ENCODE results near the gene NDUFA6.
"Not testable (repeated sequence)": the region's sequence is repeated elsewhere in the genome, so short reads cannot be mapped to it uniquely, and the experiment has no call there.

NDUFA6 gene

DNA sequence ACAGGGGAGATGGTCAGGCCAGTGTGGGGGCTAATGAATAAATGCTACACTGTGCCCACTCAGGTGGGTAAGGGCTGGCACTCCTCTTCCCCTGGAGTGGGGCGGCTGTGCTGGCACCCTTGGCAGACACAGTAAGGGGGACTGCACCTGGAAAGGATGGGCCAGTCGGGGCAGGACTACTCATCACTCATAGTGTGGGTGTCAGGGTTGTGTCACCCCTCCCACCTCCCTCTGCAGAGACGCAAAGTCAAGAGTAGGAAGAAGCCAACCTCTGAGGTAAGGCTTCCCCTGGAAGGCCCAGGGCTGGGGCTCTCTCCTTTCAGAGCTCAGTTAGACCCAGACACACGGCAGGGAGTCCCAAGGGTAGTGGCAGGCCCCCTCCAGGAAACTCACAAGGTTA lies 33.0 kb upstream of the NDUFA6 start:
- H3K9me3 Mint-ChIP-seq (ENCODE audit: low read depth); H3K27me3 Mint-ChIP-seq: not testable (repeated sequence)

DNA sequence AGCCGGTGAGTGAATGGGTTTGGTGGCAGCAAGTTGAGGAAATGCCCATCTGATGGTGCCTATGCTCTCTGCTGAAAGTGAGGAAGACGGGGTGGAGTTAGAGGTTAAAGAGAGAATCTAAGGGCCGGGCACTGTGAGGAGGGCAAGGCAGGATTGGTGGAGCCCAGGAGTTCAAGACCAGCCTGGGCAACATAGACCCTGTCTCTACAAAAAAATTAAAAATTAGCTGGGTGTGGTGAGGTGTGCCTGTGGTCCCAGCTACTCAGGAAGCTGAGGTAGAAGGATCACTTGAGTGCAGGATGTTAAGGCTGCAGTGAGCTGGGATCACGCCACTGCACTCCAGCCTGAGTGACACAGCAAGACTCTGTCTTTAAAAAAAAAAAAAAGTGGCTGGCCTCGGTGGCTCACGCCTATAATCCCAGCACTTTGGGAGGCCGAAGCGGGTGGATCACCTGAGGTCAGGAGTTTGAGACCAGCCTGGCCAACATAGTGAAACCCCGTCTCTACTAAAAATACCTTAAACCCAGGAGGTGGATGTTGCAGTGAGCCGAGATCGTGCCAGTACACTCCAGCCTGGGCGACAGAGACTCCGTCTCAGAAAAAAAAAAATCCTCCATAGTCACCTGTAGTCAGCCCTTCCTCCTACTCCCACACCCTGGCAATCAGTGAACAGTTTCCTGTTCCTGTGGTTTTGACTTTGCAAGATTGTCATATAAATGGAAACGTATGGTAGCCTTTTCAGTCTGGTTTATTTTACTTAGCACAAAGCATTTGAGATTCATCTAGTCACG lies 29.9 kb upstream of the NDUFA6 start:
- peak overlapping the region; percentile 88 for H3K27ac Mint-ChIP-seq
- not testable (repeated sequence) for H3K36me3 Mint-ChIP-seq; H3K9me3 Mint-ChIP-seq (ENCODE audit: low read depth); H3K27me3 Mint-ChIP-seq
- peak overlapping the region; percentile 80 for H3K4me3 Mint-ChIP-seq
- H3K4me1 Mint-ChIP-seq (ENCODE audit: low read depth), result peaks cover 35% of the 10 kb centered on the region

More for the DNA sequence above, 33.0 kb upstream of the NDUFA6 start:
- H3K36me3 Mint-ChIP-seq, H3K27ac Mint-ChIP-seq, H3K4me3 Mint-ChIP-seq: not testable (repeated sequence)
- peaks cover 35% of the 10 kb centered on the region for H3K4me1 Mint-ChIP-seq (ENCODE audit: low read depth)

DNA sequence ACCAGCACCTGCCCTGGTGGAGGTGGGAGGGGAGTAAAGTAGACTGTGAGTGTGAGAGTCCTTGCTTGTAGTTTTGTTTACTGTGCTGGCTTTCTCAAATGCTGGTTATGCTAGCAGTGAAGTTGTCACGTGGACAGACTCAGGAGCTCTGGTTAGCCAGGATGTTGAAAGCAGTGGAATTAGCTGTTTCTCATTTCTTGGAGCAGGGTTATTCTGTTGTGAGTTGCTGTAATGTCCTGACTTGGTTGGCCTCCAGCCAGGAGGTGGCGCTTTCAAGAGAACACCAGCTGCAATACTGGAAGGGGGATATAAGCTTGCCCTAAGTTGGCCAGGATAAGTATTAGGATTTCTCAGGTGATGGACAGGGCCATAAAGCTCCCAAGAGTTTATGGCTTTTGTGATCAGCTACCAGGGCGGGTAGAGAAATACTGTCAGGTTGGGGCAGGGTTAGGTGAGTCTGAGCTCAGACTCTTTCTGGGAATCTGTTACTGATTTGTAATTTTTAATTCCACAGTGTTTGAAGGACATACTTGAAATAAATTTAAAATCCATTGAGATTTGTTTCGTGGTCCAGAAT lies 26.4 kb upstream of the NDUFA6 start:
- Mint-ChIP-seq H3K36me3 (peaks cover 14% of the 10 kb centered on the region), H3K4me1 (ENCODE audit: low read depth) (peaks cover 30% of the 10 kb centered on the region), H3K4me3 (no peak overlapping the region), H3K27me3 (no peaks in the 10 kb centered on the region), H3K9me3 (ENCODE audit: low read depth) (peaks cover 3% of the 10 kb centered on the region), H3K27ac (no peak overlapping the region)

DNA sequence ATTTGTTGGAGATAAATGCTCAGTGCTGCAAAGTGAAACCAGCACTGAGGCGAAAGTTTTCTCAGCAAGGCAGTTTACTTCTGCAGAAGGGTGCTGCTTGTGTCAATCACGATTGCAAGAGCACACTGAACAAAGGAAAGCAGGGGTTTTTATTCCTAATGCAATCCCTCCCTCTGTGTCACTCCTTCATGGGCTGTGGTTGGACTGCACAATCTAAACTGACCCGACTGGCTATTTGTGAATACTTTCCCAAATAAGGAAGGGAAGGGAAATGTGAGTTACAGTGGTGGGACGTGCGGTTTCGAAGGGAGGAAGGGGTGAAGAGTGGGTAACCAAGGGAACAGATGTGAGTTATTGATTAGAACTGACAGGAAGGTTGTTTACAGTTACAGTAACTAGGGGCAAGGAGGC lies 24.9 kb upstream of the NDUFA6 start:
- peaks cover 16% of the 10 kb centered on the region for H3K4me1 Mint-ChIP-seq (ENCODE audit: low read depth)
- H3K4me3 Mint-ChIP-seq; H3K27me3 Mint-ChIP-seq; H3K27ac Mint-ChIP-seq; H3K9me3 Mint-ChIP-seq (ENCODE audit: low read depth): not testable (repeated sequence)
- H3K36me3 Mint-ChIP-seq, result peaks cover 14% of the 10 kb centered on the region

DNA sequence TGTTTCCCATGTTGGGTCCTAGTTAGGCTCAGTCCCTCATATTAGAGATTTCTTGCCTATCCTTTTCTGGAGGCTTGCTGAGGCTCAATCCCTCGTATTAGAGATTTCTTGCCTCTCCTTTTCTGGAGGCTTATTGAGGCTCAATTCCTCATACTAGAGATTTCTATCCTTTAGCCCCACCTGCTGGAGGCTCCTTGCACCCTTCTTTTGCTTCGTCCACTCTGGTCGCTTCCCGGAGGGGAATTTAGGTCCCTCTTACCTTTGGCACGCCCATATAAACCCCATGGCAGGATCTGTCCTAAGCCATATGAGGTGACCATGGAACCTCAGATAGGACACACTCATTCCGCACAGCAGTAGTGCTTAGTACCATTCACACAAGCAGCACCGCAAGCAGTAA lies 24.1 kb upstream of the NDUFA6 start:
- no peak overlapping the region for H3K4me3 Mint-ChIP-seq

DNA sequence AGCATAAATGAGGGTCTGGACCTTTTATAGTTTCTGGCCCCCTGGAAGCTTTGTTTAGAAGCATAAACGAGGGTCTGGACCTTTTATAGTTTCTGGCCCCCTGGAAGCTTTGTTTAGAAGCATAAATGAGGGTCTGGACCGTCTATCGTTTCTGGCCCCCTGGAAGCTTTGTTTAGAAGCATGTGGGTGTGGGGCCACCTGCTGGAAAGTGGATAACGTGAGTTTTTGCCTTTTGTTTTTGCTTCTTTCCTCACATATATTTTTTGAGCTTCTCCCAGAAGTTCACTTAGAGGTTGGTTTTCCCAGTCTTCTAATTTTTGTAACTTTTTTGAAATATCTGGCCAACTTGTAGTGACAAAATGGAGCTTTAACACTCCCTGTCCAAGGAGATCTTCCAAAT lies 22.2 kb upstream of the NDUFA6 start:
- H3K36me3 Mint-ChIP-seq, result peaks cover 17% of the 10 kb centered on the region
- not testable (repeated sequence) for H3K27me3 Mint-ChIP-seq; H3K4me3 Mint-ChIP-seq; H3K27ac Mint-ChIP-seq; H3K9me3 Mint-ChIP-seq (ENCODE audit: low read depth); H3K4me1 Mint-ChIP-seq (ENCODE audit: low read depth)

More for the DNA sequence above, 24.1 kb upstream of the NDUFA6 start:
- Mint-ChIP-seq H3K36me3 (peaks cover 14% of the 10 kb centered on the region), H3K27ac (no peak overlapping the region), H3K27me3 (no peaks in the 10 kb centered on the region), H3K9me3 (ENCODE audit: low read depth) (peaks cover 3% of the 10 kb centered on the region), H3K4me1 (ENCODE audit: low read depth) (peaks cover 9% of the 10 kb centered on the region)

DNA sequence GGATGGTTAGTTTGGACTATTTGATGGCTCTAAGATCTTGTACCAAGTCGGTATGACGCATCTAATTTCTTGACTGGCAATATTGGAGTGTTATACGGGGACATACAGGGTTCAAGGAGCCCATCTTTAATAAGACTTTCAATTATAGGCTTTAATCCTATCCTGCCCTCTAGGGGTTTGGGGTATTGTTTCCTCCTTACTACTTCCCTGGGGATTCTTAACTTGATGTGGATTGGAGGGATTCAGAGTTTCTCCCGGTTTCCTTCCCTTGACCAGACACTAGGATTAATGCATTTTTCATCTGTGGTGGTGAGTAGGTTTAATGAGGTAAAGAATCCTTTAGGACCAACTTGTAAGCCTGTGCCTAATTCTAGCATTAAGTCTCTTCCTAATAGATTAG lies 21.2 kb upstream of the NDUFA6 start:
- Mint-ChIP-seq H3K4me3 (no peak overlapping the region), H3K27me3 (no peaks in the 10 kb centered on the region), H3K4me1 (ENCODE audit: low read depth) (no peaks in the 10 kb centered on the region)

DNA sequence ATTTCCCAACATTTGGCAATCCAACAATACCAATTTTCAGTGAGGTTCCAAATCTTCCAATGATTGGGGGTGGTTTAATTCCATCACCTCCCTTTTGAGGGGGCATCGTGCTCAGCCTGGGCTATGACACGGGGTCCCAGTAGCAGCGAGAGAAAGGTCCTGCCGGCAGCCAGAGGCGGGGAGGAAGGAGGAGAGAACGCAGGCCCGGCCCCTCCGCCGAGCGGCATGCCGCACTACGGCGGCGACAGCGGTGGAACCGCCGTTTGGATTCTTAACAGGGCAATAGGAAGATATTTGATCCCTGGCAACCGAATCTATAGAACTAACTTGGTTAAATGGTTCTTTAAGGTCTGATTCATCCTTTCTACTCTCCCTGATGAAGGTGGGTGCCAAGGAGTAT lies 18.3 kb upstream of the NDUFA6 start:
- Mint-ChIP-seq H3K36me3 (peaks cover 14% of the 10 kb centered on the region), H3K27me3 (no peaks in the 10 kb centered on the region), H3K9me3 (ENCODE audit: low read depth) (no peaks in the 10 kb centered on the region), H3K4me1 (ENCODE audit: low read depth) (no peaks in the 10 kb centered on the region), H3K4me3 (no peak overlapping the region), H3K27ac (no peak overlapping the region)

More for the DNA sequence above, 21.2 kb upstream of the NDUFA6 start:
- H3K36me3 Mint-ChIP-seq, result peaks cover 20% of the 10 kb centered on the region
- H3K9me3 Mint-ChIP-seq (ENCODE audit: low read depth), result peaks cover 3% of the 10 kb centered on the region
- H3K27ac Mint-ChIP-seq, result no peak overlapping the region

DNA sequence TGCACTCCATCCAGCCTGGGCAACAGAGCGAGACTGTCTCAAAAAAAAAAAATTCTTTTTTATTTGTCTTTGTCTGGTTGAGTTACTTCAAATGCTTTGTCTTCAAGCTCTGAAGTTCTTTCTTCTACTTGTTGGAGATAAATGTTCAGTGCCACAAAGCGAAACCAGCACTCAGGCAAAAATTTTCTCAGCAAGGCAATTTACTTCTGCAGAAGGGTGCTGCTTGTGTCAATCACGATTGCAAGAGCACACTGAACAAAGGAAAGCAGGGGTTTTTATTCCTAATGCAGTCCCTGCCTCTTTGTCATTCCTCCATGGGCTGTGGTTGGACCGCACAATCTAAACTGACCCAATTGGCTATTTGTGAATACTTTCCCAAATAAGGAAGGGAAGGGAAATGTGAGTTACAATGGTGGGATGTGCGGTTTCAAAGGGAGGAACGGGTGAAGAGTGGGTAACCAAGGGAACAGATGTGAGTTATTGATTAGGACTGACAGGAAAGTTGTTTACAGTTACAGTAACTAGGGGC lies 13.8 kb upstream of the NDUFA6 start:
- H3K4me1 Mint-ChIP-seq (ENCODE audit: low read depth); H3K27me3 Mint-ChIP-seq: not testable (repeated sequence)
- H3K36me3 Mint-ChIP-seq, result peaks cover 23% of the 10 kb centered on the region

DNA sequence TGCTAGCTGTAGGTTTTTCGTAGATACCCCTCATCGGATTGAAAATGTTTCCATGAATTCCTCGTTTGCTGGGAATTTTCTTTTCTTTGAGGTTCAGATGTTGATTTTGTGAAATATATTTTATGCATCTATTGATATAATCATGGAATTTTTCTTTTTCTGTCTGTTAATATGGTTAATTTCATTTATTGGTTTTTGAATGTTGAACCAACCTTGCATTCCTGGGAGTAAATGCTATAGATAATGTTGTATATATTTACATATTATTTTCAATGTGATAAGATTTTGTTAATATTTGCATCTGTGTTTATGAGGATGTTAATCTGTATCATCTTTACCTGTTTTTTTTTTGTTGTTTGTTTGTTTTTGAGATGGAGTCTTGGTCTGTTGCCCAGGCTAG lies 10.6 kb upstream of the NDUFA6 start:
- no peak overlapping the region for H3K27ac Mint-ChIP-seq
- no peaks in the 10 kb centered on the region for H3K27me3 Mint-ChIP-seq
- H3K36me3 Mint-ChIP-seq, result peaks cover 19% of the 10 kb centered on the region
- H3K4me3 Mint-ChIP-seq, result no peak overlapping the region
- no peaks in the 10 kb centered on the region for H3K9me3 Mint-ChIP-seq (ENCODE audit: low read depth)
- H3K4me1 Mint-ChIP-seq (ENCODE audit: low read depth), result no peaks in the 10 kb centered on the region

More for the DNA sequence above, 13.8 kb upstream of the NDUFA6 start:
- not testable (repeated sequence) for H3K4me3 Mint-ChIP-seq; H3K9me3 Mint-ChIP-seq (ENCODE audit: low read depth); H3K27ac Mint-ChIP-seq

DNA sequence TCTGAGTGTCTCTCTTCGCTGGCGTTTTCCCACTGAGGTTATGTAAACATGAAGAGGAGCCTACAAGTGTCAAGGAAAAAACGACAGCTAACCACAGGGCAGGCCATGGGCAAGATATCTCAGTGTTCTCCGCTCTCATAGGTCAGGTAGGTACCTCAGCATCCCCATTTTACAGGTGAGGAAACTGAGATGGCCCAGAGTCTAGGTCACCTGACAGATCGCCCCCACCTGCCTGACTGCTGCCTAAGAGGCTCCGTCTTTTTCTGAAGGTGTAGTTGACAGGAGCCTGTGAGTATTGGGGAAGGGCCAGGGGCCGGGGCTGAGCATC lies 847 bp upstream of the NDUFA6 start:
- Mint-ChIP-seq H3K27ac (peak overlapping the region; percentile 99), H3K36me3 (peaks cover 8% of the 10 kb centered on the region), H3K27me3 (no peaks in the 10 kb centered on the region), H3K4me3 (peak overlapping the region; percentile 98), H3K9me3 (ENCODE audit: low read depth) (no peaks in the 10 kb centered on the region), H3K4me1 (ENCODE audit: low read depth) (peaks cover 27% of the 10 kb centered on the region)

DNA sequence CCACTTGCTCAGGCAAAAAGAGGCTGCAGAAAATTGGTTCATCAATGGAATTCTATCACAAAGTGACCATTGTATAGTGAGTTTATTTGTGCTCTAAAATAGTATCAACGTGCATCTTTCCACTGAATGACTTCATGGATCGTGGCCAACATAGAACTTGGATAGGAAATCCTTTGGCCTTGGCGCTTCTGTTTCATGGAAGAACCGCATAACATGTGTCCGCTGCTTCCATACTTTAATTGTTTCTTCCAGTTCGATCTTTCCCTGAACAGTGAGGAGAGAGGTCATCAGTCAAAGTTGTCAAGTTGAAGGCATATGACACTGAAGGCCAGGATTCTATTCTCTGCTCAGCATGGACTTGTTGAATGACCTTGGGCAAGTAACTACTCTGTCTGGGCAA lies 4.5 kb downstream of the NDUFA6 start:
- Mint-ChIP-seq H3K4me1 (ENCODE audit: low read depth) (peaks cover 45% of the 10 kb centered on the region), H3K27ac (peak overlapping the region; percentile 47), H3K36me3 (peaks cover 19% of the 10 kb centered on the region), H3K27me3 (no peaks in the 10 kb centered on the region), H3K9me3 (ENCODE audit: low read depth) (no peaks in the 10 kb centered on the region), H3K4me3 (no peak overlapping the region)

DNA sequence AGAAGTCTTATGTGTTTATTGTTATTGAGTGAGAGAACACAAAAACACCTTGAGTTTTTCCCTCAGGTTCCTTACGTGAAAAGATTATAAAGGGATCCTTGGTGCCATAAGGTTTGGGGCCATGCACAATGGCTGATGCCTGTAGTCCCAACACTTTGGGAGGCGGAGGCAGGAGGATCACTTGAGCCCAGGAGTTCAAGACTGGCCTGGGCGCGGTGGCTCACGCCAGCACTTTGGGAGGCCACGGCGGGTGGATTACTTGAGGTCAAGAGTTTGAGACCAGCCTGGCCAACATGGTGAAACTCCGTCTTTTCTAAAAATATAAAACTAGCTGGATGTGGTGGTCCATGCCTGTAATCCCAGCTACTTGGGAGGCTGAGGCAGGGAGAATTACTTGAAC lies 5.7 kb downstream of the NDUFA6 start:
- no peak overlapping the region for H3K27ac Mint-ChIP-seq

DNA sequence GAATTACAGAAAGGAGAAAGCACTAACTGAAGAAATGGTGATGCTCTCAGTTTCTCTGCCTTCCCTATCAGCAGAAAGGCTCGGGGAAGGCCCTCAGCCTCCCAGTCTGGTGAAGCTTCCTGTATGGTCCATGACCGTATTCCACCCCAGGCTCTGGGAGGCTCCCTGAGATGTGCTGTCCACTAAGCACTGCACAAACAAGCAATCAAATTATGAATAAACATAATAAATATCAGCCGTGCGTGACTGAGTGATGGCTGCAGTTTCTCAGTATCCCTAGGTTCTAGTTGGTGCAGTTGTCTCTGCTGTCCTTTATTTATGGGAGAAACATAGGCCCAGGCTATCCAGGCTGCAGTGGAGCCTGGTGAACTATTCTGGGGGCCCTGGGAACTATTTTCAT lies 7.5 kb downstream of the NDUFA6 start:
- peaks cover 48% of the 10 kb centered on the region for H3K4me1 Mint-ChIP-seq (ENCODE audit: low read depth)
- no peaks in the 10 kb centered on the region for H3K27me3 Mint-ChIP-seq
- H3K9me3 Mint-ChIP-seq (ENCODE audit: low read depth), result no peaks in the 10 kb centered on the region
- no peak overlapping the region for H3K27ac Mint-ChIP-seq
- H3K4me3 Mint-ChIP-seq, result peak overlapping the region; percentile 46
- H3K36me3 Mint-ChIP-seq, result peaks cover 13% of the 10 kb centered on the region

More for the DNA sequence above, 5.7 kb downstream of the NDUFA6 start:
- H3K4me1 Mint-ChIP-seq (ENCODE audit: low read depth), result peaks cover 51% of the 10 kb centered on the region
- peaks cover 19% of the 10 kb centered on the region for H3K36me3 Mint-ChIP-seq
- H3K9me3 Mint-ChIP-seq (ENCODE audit: low read depth), result no peaks in the 10 kb centered on the region
- no peaks in the 10 kb centered on the region for H3K27me3 Mint-ChIP-seq
- no peak overlapping the region for H3K4me3 Mint-ChIP-seq

DNA sequence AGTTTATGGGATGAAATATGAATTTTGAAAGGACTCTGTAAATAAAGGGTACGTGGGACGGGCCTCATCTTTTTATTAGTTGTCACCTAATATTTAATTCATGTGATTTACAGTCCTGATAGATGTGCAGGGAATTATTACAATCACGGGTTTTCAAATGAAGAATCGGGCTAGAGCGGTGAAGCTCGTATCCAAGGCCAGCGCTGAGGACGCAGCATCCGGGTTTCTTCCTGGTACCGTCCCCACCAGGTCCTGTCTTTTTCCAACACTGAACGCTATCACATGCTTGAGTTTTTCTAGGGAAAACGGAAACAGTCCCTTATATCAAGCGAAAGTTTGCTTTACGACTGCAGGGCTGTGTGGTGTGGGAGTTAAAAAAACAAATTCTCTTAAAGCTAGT lies 10.3 kb downstream of the NDUFA6 start:
- no peaks in the 10 kb centered on the region for H3K9me3 Mint-ChIP-seq (ENCODE audit: low read depth)
- peaks cover 41% of the 10 kb centered on the region for H3K4me1 Mint-ChIP-seq (ENCODE audit: low read depth)
- H3K27ac Mint-ChIP-seq, result peak overlapping the region; percentile 97
- peak overlapping the region; percentile 99 for H3K4me3 Mint-ChIP-seq
- peaks cover 11% of the 10 kb centered on the region for H3K36me3 Mint-ChIP-seq
- no peaks in the 10 kb centered on the region for H3K27me3 Mint-ChIP-seq
